Loucy (cell line): ENCODE measurements around the gene CCDC88C.

Experiments
- EZH2phosphoT487 ChIP-seq: fragments of 200-600 bp; IDR thresholded peaks from 2 replicates; pipeline ENCODE4 v1.6.1; 2018; ENCODE audit warnings: antibody characterized with exemption, mild to moderate bottlenecking, moderate library complexity, borderline replicate concordance
- TF ChIP-seq, protein P1 (sequence below): fragments of 200-600 bp; sonication (generic); conservative IDR thresholded peaks from 2 replicates; pipeline ENCODE4 v1.5.1; 2014; ENCODE audit warnings: mild to moderate bottlenecking, antibody characterized with exemption, low read length

GRCh38 chr14:91387169-91387835 is 30.3 kb downstream of the CCDC88C start:
- TF ChIP-seq, protein P1, sequence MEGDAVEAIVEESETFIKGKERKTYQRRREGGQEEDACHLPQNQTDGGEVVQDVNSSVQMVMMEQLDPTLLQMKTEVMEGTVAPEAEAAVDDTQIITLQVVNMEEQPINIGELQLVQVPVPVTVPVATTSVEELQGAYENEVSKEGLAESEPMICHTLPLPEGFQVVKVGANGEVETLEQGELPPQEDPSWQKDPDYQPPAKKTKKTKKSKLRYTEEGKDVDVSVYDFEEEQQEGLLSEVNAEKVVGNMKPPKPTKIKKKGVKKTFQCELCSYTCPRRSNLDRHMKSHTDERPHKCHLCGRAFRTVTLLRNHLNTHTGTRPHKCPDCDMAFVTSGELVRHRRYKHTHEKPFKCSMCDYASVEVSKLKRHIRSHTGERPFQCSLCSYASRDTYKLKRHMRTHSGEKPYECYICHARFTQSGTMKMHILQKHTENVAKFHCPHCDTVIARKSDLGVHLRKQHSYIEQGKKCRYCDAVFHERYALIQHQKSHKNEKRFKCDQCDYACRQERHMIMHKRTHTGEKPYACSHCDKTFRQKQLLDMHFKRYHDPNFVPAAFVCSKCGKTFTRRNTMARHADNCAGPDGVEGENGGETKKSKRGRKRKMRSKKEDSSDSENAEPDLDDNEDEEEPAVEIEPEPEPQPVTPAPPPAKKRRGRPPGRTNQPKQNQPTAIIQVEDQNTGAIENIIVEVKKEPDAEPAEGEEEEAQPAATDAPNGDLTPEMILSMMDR, result no peak
- no peak for TF ChIP-seq EZH2phosphoT487
